ENCODE measurements around the gene SLC27A6.

Gene SLC27A6

DNA sequence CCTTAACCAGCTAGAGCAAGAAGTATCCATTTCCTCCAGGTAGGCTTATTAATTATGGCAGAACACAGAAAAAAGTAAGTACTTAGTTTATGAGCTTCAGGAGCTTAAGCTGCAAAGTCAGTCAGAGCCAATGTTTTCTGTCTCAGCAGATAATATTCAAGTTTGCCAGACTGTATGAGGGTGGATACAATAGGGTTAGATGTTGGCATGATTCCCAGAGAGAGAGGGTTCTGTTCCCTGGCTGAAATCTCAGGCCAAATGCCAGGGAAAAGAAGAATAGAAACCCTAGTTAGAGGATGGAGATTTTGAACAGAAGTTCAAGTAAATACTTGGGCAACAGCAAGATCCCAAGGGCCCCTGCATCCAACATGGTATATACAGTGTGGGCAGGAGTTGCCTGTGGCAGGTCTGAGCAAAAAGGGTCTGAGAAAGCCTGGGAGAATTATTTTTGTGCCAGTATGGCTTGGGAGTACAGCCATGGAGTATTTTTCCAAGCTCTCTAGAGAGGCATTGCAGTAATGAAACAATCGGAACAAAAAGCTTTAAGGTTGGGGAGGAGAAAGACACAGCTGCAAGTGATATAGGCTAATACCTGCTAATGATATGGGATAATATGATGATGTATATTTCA is 98.3 kb downstream of the SLC27A6 start:
- H3K9me3 ChIP-seq (ENCODE audit: control insufficient read depth, insufficient read depth, low read depth, low read length): no peaks in the 10 kb centered on the region
- TF ChIP-seq ZBTB48 (tag by site-specific recombination; IDR thresholded peaks at IDR 0.05) (0 out of 2 replicates have a peak, but pooled peaks have one; percentile 41), ZNF366 (tag by site-specific recombination; conservative IDR thresholded peaks at IDR 0.05) (no peak), ZBTB1 (tag by site-specific recombination; IDR thresholded peaks at IDR 0.05) (no peak), ZNF510 (tag by site-specific recombination; IDR thresholded peaks at IDR 0.05; ENCODE audit: insufficient replicate concordance) (peak; percentile 96), ZNF677 (tag by site-specific recombination; IDR thresholded peaks at IDR 0.05) (no peak), KLF7 (tag by site-specific recombination; IDR thresholded peaks at IDR 0.05; ENCODE audit: borderline replicate concordance) (no peak)
- TF ChIP-seq, protein P1, sequence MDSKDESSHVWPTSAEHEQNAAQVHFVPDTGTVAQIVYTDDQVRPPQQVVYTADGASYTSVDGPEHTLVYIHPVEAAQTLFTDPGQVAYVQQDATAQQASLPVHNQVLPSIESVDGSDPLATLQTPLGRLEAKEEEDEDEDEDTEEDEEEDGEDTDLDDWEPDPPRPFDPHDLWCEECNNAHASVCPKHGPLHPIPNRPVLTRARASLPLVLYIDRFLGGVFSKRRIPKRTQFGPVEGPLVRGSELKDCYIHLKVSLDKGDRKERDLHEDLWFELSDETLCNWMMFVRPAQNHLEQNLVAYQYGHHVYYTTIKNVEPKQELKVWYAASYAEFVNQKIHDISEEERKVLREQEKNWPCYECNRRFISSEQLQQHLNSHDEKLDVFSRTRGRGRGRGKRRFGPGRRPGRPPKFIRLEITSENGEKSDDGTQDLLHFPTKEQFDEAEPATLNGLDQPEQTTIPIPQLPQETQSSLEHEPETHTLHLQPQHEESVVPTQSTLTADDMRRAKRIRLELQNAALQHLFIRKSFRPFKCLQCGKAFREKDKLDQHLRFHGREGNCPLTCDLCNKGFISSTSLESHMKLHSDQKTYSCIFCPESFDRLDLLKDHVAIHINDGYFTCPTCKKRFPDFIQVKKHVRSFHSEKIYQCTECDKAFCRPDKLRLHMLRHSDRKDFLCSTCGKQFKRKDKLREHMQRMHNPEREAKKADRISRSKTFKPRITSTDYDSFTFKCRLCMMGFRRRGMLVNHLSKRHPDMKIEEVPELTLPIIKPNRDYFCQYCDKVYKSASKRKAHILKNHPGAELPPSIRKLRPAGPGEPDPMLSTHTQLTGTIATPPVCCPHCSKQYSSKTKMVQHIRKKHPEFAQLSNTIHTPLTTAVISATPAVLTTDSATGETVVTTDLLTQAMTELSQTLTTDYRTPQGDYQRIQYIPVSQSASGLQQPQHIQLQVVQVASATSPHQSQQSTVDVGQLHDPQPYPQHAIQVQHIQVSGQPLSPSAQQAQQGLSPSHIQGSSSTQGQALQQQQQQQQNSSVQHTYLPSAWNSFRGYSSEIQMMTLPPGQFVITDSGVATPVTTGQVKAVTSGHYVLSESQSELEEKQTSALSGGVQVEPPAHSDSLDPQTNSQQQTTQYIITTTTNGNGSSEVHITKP (tag by site-specific recombination; IDR thresholded peaks at IDR 0.05): 0 out of 2 replicates have a peak, but pooled peaks have one; percentile 27
- no peak overlapping the region for H3K27ac ChIP-seq (ENCODE audit: extremely low read depth, low read depth, low read length)
- H3K4me3 ChIP-seq (ENCODE audit: low read depth, low read length): no peak overlapping the region
- ChIA-PET CTCF (no interaction called here), POLR2A (no interaction called here)
- no peaks in the 10 kb centered on the region; the same call in 1 of the 2 replicates for H3K4me1 ChIP-seq (ENCODE audit: control insufficient read depth, insufficient read depth, low read length)
- no peaks in the 10 kb centered on the region for H3K36me3 ChIP-seq (ENCODE audit: control insufficient read depth in 2 of 2, insufficient read depth in 1 of 2, low read length in 2 of 2)

DNA sequence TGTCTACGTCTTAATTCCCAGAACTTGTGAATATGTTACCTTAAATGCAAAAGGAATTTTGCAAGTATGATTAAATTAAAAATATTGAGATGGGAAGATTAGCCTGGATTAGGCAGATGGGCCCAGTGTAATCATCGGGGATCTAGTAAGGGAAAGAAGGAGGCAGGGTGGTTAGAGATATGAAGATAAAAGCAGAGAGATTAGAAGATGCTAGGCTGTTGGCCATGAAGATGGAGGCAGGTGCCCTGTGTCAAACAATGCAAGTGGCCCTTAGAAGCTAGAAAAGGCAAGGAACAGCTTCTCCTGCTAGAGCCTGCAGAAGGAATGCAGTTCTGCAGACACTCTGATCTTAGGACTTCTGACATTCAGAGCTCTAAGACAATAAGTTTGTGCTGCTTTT is 100.4 kb downstream of the SLC27A6 start:
- CTCF ChIA-PET: interaction anchor here (0.6 kb wide), 1 partner anchor 1308 kb away, joined by 3 read pairs; no protein-coding TSS in a partner anchor
- POLR2A ChIA-PET: no interaction called here
- TF ChIP-seq ZNF354C (tag by site-specific recombination; IDR thresholded peaks at IDR 0.05; ENCODE audit: borderline replicate concordance, low read depth) (no peak), ZNF140 (tag by site-specific recombination; IDR thresholded peaks at IDR 0.05) (no peak), WT1 (tag by site-specific recombination; IDR thresholded peaks at IDR 0.05) (no peak), ZNF23 (tag by site-specific recombination; IDR thresholded peaks at IDR 0.05; ENCODE audit: borderline replicate concordance) (no peak)
- Histone ChIP-seq H3K4me3 (ENCODE audit: low read depth, low read length) (no peak overlapping the region), H3K27ac (ENCODE audit: extremely low read depth, low read depth, low read length) (no peak overlapping the region), H3K9me3 (ENCODE audit: control insufficient read depth, insufficient read depth, low read depth, low read length) (no peaks in the 10 kb centered on the region), H3K36me3 (ENCODE audit: control insufficient read depth in 2 of 2, insufficient read depth in 1 of 2, low read length in 2 of 2) (no peaks in the 10 kb centered on the region), H3K4me1 (ENCODE audit: control insufficient read depth, insufficient read depth, low read length) (no peaks in the 10 kb centered on the region; the same call in 1 of the 2 replicates)

DNA sequence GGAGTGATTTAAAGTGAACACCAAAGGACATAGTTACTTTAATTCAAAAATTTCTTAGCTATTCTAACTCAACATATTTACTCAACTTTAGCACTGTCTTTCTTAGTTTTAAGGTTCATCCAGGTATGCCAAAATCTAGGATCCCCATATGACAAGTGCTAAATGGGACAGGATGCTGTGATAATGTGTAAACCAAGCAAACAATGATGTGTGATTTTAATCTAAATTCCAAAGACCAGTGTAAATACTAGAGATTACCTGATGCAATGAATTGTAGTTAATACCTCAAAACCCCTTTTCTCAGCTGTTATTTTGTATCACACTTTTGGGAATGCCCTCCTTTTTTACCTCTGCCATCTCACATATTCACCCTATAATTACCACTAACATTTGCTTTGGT is 102.5 kb downstream of the SLC27A6 start:
- CTCF ChIA-PET: no interaction called here
- TF ChIP-seq ZNF350 (tag by site-specific recombination; IDR thresholded peaks at IDR 0.05) (no peak), ZSCAN30 (tag by site-specific recombination; IDR thresholded peaks at IDR 0.05) (no peak), ZNF155 (tag by site-specific recombination; IDR thresholded peaks at IDR 0.05) (no peak), ZNF24 (tag by site-specific recombination; IDR thresholded peaks at IDR 0.05) (no peak), ZNF514 (tag by site-specific recombination; IDR thresholded peaks at IDR 0.05) (no peak), GLI2 (tag by site-specific recombination; IDR thresholded peaks at IDR 0.05; ENCODE audit: borderline replicate concordance, low read depth) (no peak), PRDM6 (tag by site-specific recombination; IDR thresholded peaks at IDR 0.05) (no peak), ZNF560 (tag by site-specific recombination; IDR thresholded peaks at IDR 0.05; ENCODE audit: borderline replicate concordance) (no peak), ZNF248 (tag by site-specific recombination; IDR thresholded peaks at IDR 0.05) (no peak), ZNF239 (tag by site-specific recombination; IDR thresholded peaks at IDR 0.05) (no peak), ZFHX2 (tag by site-specific recombination; conservative IDR thresholded peaks at IDR 0.05) (no peak), ZNF223 (tag by site-specific recombination; IDR thresholded peaks at IDR 0.05) (no peak), ZNF132 (tag by site-specific recombination; IDR thresholded peaks at IDR 0.05; ENCODE audit: borderline replicate concordance) (no peak), ZNF580 (tag by site-specific recombination; IDR thresholded peaks at IDR 0.05) (no peak), ZNF561 (tag by site-specific recombination; IDR thresholded peaks at IDR 0.05; ENCODE audit: borderline replicate concordance) (no peak)

More for the DNA sequence above, 102.5 kb downstream of the SLC27A6 start:
- Histone ChIP-seq H3K4me3 (ENCODE audit: low read depth, low read length) (no peak overlapping the region), H3K4me1 (ENCODE audit: control insufficient read depth, insufficient read depth, low read length) (no peaks in the 10 kb centered on the region; the same call in 1 of the 2 replicates), H3K36me3 (ENCODE audit: control insufficient read depth in 2 of 2, insufficient read depth in 1 of 2, low read length in 2 of 2) (no peaks in the 10 kb centered on the region), H3K27ac (ENCODE audit: extremely low read depth, low read depth, low read length) (no peak overlapping the region), H3K9me3 (ENCODE audit: control insufficient read depth, insufficient read depth, low read depth, low read length) (no peaks in the 10 kb centered on the region)
- POLR2A ChIA-PET: no interaction called here

Measured in HEK293 (cell line).